ENCODE measurements around the gene CHRDL2. TPM values are rescaled to one million over a fixed set of nuclear protein-coding genes. Genes with fewer than 3 reads are reported as not detected.

Gene CHRDL2
- total RNA-seq, 1 experiment from 2014 or later: 2.5 TPM

DNA sequence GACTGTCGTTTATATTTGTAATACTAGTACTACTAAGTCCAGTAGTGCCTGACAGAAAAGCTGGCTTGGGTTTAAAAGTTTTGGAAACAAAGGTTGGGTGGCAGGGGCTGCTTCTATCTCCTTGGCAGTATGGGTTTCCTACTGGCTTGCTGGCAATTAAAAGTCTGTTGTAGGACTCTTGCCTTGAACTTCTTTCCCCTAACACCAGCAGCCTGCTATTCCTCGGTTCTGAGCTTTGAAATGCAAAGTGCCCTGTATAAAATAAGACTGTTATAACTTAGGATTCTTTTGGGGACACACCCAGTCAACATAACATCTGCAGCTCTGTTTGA lies 18.7 kb upstream of the CHRDL2 start:
- TF ChIP-seq, protein P1, sequence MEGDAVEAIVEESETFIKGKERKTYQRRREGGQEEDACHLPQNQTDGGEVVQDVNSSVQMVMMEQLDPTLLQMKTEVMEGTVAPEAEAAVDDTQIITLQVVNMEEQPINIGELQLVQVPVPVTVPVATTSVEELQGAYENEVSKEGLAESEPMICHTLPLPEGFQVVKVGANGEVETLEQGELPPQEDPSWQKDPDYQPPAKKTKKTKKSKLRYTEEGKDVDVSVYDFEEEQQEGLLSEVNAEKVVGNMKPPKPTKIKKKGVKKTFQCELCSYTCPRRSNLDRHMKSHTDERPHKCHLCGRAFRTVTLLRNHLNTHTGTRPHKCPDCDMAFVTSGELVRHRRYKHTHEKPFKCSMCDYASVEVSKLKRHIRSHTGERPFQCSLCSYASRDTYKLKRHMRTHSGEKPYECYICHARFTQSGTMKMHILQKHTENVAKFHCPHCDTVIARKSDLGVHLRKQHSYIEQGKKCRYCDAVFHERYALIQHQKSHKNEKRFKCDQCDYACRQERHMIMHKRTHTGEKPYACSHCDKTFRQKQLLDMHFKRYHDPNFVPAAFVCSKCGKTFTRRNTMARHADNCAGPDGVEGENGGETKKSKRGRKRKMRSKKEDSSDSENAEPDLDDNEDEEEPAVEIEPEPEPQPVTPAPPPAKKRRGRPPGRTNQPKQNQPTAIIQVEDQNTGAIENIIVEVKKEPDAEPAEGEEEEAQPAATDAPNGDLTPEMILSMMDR (IDR thresholded peaks at IDR 0.05; ENCODE audit: insufficient read depth in 1 of 2, low read depth in 1 of 2, low read length in 1 of 2, severe bottlenecking in 1 of 2, unreplicated experiment in 1 of 2): no peak
- peaks cover 12% of the 10 kb centered on the region for H3K36me3 Mint-ChIP-seq (ENCODE audit: insufficient read depth, unreplicated experiment)
- H3K36me3 ChIP-seq (ENCODE audit: control insufficient read depth, insufficient read depth, low read length): no peaks in the 10 kb centered on the region
- H3K27ac Mint-ChIP-seq (ENCODE audit: unreplicated experiment): peak overlapping the region; percentile 76
- H3K4me3 ChIP-seq (ENCODE audit: low read depth, low read length): peak overlapping the region; percentile 88
- H3K9me3 ChIP-seq: no peaks in the 10 kb centered on the region
- H3K4me3 Mint-ChIP-seq (ENCODE audit: unreplicated experiment): peak overlapping the region; percentile 88
- H3K9me3 Mint-ChIP-seq (ENCODE audit: unreplicated experiment): no peaks in the 10 kb centered on the region
- no peaks in the 10 kb centered on the region for H3K27me3 Mint-ChIP-seq (ENCODE audit: insufficient read depth, unreplicated experiment)
- CTCF ChIA-PET: interaction anchor here (0.9 to 1.7 kb wide), 2 partner anchors 10 to 48 kb away, joined by 5 to 11 read pairs; no protein-coding TSS in a partner anchor
- BruUV-seq (replicated peaks): TSS peak; percentile 80
- no peaks in the 10 kb centered on the region for H3K27me3 ChIP-seq (replicated peaks; ENCODE audit: control insufficient read depth, insufficient read depth, low read length)
- intact Hi-C loops (cut with micrococcal nuclease; ENCODE audit: unreplicated experiment): no loop called here
- H3K4me1 ChIP-seq: peaks cover 20% of the 10 kb centered on the region
- peaks cover 18% of the 10 kb centered on the region for H3K4me1 Mint-ChIP-seq (ENCODE audit: low read depth, unreplicated experiment)
- POLR2A ChIA-PET: interaction anchor here (0.6 kb wide), 1 partner anchor 232 kb away, joined by 3 read pairs; no protein-coding TSS in a partner anchor
- DNase-seq: no peak

DNA sequence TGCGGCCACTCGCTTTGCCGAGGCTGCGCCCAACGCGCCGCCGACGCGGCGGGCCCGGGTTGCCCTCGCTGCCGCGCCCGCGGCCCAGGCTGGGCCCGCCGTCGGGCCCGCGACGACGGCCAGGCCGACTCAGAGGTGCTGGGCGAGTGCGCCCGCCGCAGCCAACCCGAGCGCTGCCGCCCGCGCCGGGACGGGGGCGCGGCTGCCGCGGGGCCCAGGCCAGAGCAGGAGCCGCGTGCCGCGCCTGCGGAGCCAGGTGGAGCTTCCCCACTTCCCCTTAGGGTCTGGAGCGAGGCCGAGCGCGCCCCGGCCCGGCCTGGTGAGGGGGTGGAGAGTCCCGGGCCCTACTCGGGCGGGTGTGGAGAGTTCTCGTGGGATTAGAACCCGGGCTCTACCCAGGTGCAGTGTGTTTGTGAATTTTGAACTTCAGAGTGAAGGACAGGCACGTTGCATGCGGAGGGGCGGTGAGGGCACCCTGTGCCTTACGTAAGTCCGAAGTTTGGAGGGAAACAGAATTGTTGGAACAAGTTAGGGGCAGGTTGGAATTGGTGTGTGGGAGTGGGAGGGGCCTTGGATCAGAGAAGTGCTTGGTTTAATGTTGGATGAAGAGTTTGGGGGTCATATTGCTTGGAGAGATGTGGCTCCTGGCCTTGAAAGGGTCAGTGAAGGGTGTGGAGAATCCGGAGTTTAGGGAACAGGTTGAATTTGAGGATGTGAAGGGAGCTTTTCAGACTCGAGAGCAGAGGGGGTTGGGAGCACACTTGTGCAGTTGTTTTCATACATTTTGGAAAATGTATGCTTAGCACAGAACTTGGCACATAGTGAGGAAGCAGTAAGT lies 18.1 kb upstream of the CHRDL2 start:
- Histone ChIP-seq H3K9me3 (no peaks in the 10 kb centered on the region), H3K27me3 (replicated peaks; ENCODE audit: control insufficient read depth, insufficient read depth, low read length) (no peaks in the 10 kb centered on the region), H3K4me3 (ENCODE audit: low read depth, low read length) (peak overlapping the region; percentile 88), H3K36me3 (ENCODE audit: control insufficient read depth, insufficient read depth, low read length) (no peaks in the 10 kb centered on the region), H3K4me1 (peaks cover 14% of the 10 kb centered on the region)
- peaks cover 18% of the 10 kb centered on the region for H3K4me1 Mint-ChIP-seq (ENCODE audit: low read depth, unreplicated experiment)
- peak overlapping the region; percentile 88 for H3K4me3 Mint-ChIP-seq (ENCODE audit: unreplicated experiment)
- CTCF ChIA-PET: interaction anchor here (0.9 to 1.8 kb wide), 3 partner anchors 10 to 47 kb away, joined by 5 to 11 read pairs (median 5); no protein-coding TSS in a partner anchor
- POLR2A ChIA-PET: interaction anchor here (0.6 kb wide), 2 partner anchors 100 to 101 kb away, joined by 3 to 11 read pairs; no protein-coding TSS in a partner anchor
- peaks cover 12% of the 10 kb centered on the region for H3K36me3 Mint-ChIP-seq (ENCODE audit: insufficient read depth, unreplicated experiment)
- peak overlapping the region; percentile 76 for H3K27ac Mint-ChIP-seq (ENCODE audit: unreplicated experiment)
- intact Hi-C loops (cut with micrococcal nuclease; ENCODE audit: unreplicated experiment): no loop called here
- H3K9me3 Mint-ChIP-seq (ENCODE audit: unreplicated experiment): no peaks in the 10 kb centered on the region
- TF ChIP-seq, protein P1 (IDR thresholded peaks at IDR 0.05; ENCODE audit: insufficient read depth in 1 of 2, low read depth in 1 of 2, low read length in 1 of 2, severe bottlenecking in 1 of 2, unreplicated experiment in 1 of 2): no peak
- no peaks in the 10 kb centered on the region for H3K27me3 Mint-ChIP-seq (ENCODE audit: insufficient read depth, unreplicated experiment)
- DNase-seq: peak; percentile 79 to 81
- no TSS peak for BruUV-seq (replicated peaks)

DNA sequence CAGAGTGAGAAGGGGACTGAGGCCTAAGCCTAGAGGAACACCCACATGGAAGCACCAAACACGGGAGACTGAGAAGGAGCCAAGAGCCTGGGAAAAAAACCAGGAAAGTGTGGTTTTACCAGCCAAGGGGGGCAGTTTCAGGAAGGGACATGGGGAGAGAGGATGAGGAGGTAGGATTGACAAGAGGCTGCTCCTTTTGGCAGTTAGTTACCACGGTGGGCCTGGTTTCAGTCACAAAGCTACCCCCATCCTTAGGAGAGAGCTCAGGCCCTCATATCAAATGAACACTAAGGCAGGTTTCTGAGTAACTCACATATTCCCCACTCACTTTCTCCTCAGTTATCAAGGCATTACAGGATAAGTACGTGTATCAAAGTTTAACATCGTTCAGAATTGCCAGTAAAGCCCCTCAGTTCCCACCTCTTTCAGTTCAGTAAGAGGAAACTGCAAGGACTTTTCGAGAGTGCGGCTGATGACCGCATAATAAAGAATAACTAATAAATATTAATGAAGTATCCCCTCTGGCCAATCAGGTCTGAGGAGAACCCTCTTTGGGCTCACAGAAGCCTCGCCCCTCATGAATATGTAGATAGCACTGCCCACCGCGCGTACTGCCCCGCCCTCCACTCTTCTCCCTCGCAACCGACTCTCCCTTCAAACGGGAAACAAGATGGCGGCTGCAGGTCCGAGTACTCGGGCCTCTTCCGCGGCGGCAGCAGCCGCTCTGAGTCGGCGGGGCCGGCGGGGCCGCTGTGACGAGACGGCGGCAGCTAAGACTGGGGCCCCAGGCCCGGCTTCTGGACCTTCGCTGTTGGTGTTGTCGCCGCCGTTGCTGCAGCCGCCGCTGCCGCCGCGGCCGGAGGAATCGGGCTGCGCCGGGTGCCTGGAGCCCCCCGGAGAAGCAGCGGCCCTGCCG lies 17.2 kb upstream of the CHRDL2 start, which contains the start of gene RNF169:
TSS of gene RNF169 (plus strand) at position 639 of the 916 bp plus-strand sequence. CDS start at position 671, 32 bp downstream.
- Histone ChIP-seq H3K9me3 (no peaks in the 10 kb centered on the region), H3K4me3 (ENCODE audit: low read depth, low read length) (peak within 1 kb of the TSS; percentile 88), H3K4me1 (peaks cover 9% of the 10 kb centered on the region), H3K27me3 (replicated peaks; ENCODE audit: control insufficient read depth, insufficient read depth, low read length) (no peaks in the 10 kb centered on the region), H3K36me3 (ENCODE audit: control insufficient read depth, insufficient read depth, low read length) (no peaks in the 10 kb centered on the region)
- ChIA-PET CTCF (interaction anchor here (0.6 to 1.8 kb wide), 4 partner anchors 9 to 493 kb away, joined by 3 to 11 read pairs (median 5); no protein-coding TSS in a partner anchor), POLR2A (interaction anchor here (0.6 kb wide), 3 partner anchors 101 to 262 kb away, joined by 3 to 11 read pairs (median 3); no protein-coding TSS in a partner anchor)
- intact Hi-C loops (cut with micrococcal nuclease; ENCODE audit: unreplicated experiment): loop anchor here (1.0 kb wide), 2 partner anchors 9 to 102 kb away; no protein-coding TSS in a partner anchor
- Mint-ChIP-seq H3K4me1 (ENCODE audit: low read depth, unreplicated experiment) (peaks cover 18% of the 10 kb centered on the region), H3K27me3 (ENCODE audit: insufficient read depth, unreplicated experiment) (no peaks in the 10 kb centered on the region), H3K9me3 (ENCODE audit: unreplicated experiment) (no peaks in the 10 kb centered on the region), H3K36me3 (ENCODE audit: insufficient read depth, unreplicated experiment) (peaks cover 12% of the 10 kb centered on the region), H3K4me3 (ENCODE audit: unreplicated experiment) (peak within 1 kb of the TSS; percentile 88), H3K27ac (ENCODE audit: unreplicated experiment) (peak within 1 kb of the TSS; percentile 76)
- TF ChIP-seq, protein P1 (IDR thresholded peaks at IDR 0.05; ENCODE audit: insufficient read depth in 1 of 2, low read depth in 1 of 2, low read length in 1 of 2, severe bottlenecking in 1 of 2, unreplicated experiment in 1 of 2): no peak
- DNase-seq: peak; percentile 97 to 98
- BruUV-seq (replicated peaks): TSS peak; percentile 68
